Measurements from ENCODE around the gene SCIN. TPM values are rescaled to one million over a fixed set of nuclear protein-coding genes. Genes with fewer than 3 reads are reported as not detected.
"Not testable (repeated sequence)": the region's sequence is repeated elsewhere in the genome, so short reads cannot be mapped to it uniquely, and the experiment has no call there.

Gene SCIN
- total RNA-seq, 1 donor from 2014 or later, result not detected

- intact Hi-C loops (cut with micrococcal nuclease), result loop anchor here (1.0 kb wide), 1 partner anchor 588 kb away; no protein-coding TSS in a partner anchor
- no peaks in the 10 kb centered on the region for H3K36me3 Mint-ChIP-seq (ENCODE audit: low read depth)
Observed at GRCh38 chr7:12674861-12675260, 104.3 kb downstream of the SCIN start.

GRCh38 chr7:12683678-12684585 is 113.4 kb downstream of the SCIN start:
- Mint-ChIP-seq H3K27me3 (ENCODE audit: low read depth) (peaks cover 5% of the 10 kb centered on the region), H3K27ac (no peak overlapping the region), H3K4me1 (ENCODE audit: low read depth) (peaks cover 24% of the 10 kb centered on the region), H3K9me3 (no peaks in the 10 kb centered on the region), H3K36me3 (ENCODE audit: low read depth) (peaks cover 6% of the 10 kb centered on the region), H3K4me3 (ENCODE audit: low read depth) (no peak overlapping the region)
- no peak for DNase-seq (ENCODE audit: low spot score)
- intact Hi-C loops (cut with micrococcal nuclease), result loop anchor here (10.0 kb wide), 1 partner anchor 411 kb away; no protein-coding TSS in a partner anchor

More at GRCh38 chr7:12674861-12675260, 104.3 kb downstream of the SCIN start:
- peaks cover 3% of the 10 kb centered on the region for H3K27me3 Mint-ChIP-seq (ENCODE audit: low read depth)
- H3K27ac Mint-ChIP-seq, result no peak overlapping the region
- H3K4me3 Mint-ChIP-seq (ENCODE audit: low read depth), result no peak overlapping the region
- no peaks in the 10 kb centered on the region for H3K9me3 Mint-ChIP-seq
- peaks cover 7% of the 10 kb centered on the region for H3K4me1 Mint-ChIP-seq (ENCODE audit: low read depth)
- DNase-seq (ENCODE audit: low spot score), result peak; percentile 34

- DNase-seq (ENCODE audit: low spot score), result no peak
- no peaks in the 10 kb centered on the region for H3K9me3 Mint-ChIP-seq
- H3K36me3 Mint-ChIP-seq (ENCODE audit: low read depth), result peaks cover 14% of the 10 kb centered on the region
- H3K27ac Mint-ChIP-seq, result no peak overlapping the region
- peaks cover 29% of the 10 kb centered on the region for H3K4me1 Mint-ChIP-seq (ENCODE audit: low read depth)
- H3K4me3 Mint-ChIP-seq (ENCODE audit: low read depth), result no peak overlapping the region
- H3K27me3 Mint-ChIP-seq (ENCODE audit: low read depth), result peaks cover 5% of the 10 kb centered on the region
- intact Hi-C loops (cut with micrococcal nuclease), result loop anchor here (5.0 to 10.0 kb wide), 4 partner anchors 113 to 578 kb away; no protein-coding TSS in a partner anchor
Observed at GRCh38 chr7:12684733-12685132, 114.2 kb downstream of the SCIN start.

GRCh38 chr7:12685550-12685949 is 115.0 kb downstream of the SCIN start:
- intact Hi-C loops (cut with micrococcal nuclease), result loop anchor here (5.0 to 10.0 kb wide), 4 partner anchors 112 to 577 kb away; no protein-coding TSS in a partner anchor
- Mint-ChIP-seq H3K9me3 (no peaks in the 10 kb centered on the region), H3K27me3 (ENCODE audit: low read depth) (peaks cover 5% of the 10 kb centered on the region), H3K36me3 (ENCODE audit: low read depth) (peaks cover 16% of the 10 kb centered on the region), H3K4me3 (ENCODE audit: low read depth) (peak overlapping the region; percentile 64), H3K27ac (peak overlapping the region; percentile 74), H3K4me1 (ENCODE audit: low read depth) (peaks cover 30% of the 10 kb centered on the region)
- peak; percentile 31 for DNase-seq (ENCODE audit: low spot score)

GRCh38 chr7:12686234-12686890 is 115.8 kb downstream of the SCIN start:
- peaks cover 16% of the 10 kb centered on the region for H3K36me3 Mint-ChIP-seq (ENCODE audit: low read depth)
- H3K4me3 Mint-ChIP-seq (ENCODE audit: low read depth), result peak overlapping the region; percentile 94
- DNase-seq (ENCODE audit: low spot score), result peak; percentile 95
- intact Hi-C loops (cut with micrococcal nuclease), result loop anchor here (2.0 to 10.0 kb wide), 7 partner anchors 28 to 576 kb away; no protein-coding TSS in a partner anchor
- peak overlapping the region; percentile 98 for H3K27ac Mint-ChIP-seq
- no peaks in the 10 kb centered on the region for H3K9me3 Mint-ChIP-seq
- peaks cover 5% of the 10 kb centered on the region for H3K27me3 Mint-ChIP-seq (ENCODE audit: low read depth)
- peaks cover 33% of the 10 kb centered on the region for H3K4me1 Mint-ChIP-seq (ENCODE audit: low read depth)

GRCh38 chr7:12686891-12687717 is 116.6 kb downstream of the SCIN start, which contains the start of gene ARL4A:
Gene ARL4A, plus strand, starts transcription at chr7:12687633. Its CDS starts 622 bp downstream, at chr7:12688255.
- Mint-ChIP-seq H3K9me3 (no peaks in the 10 kb centered on the region), H3K4me1 (ENCODE audit: low read depth) (peaks cover 33% of the 10 kb centered on the region), H3K36me3 (ENCODE audit: low read depth) (peaks cover 16% of the 10 kb centered on the region), H3K27me3 (ENCODE audit: low read depth) (peaks cover 5% of the 10 kb centered on the region), H3K27ac (peak within 1 kb of the TSS; percentile 98), H3K4me3 (ENCODE audit: low read depth) (peak within 1 kb of the TSS; percentile 94)
- DNase-seq (ENCODE audit: low spot score), result peak; percentile 89
- intact Hi-C loops (cut with micrococcal nuclease), result loop anchor here (2.0 to 10.0 kb wide), 7 partner anchors 28 to 575 kb away; no protein-coding TSS in a partner anchor

GRCh38 chr7:12687718-12688171 is 117.2 kb downstream of the SCIN start:
- DNase-seq (ENCODE audit: low spot score), result no peak
- H3K36me3 Mint-ChIP-seq (ENCODE audit: low read depth), result peaks cover 16% of the 10 kb centered on the region
- peaks cover 5% of the 10 kb centered on the region for H3K27me3 Mint-ChIP-seq (ENCODE audit: low read depth)
- H3K27ac Mint-ChIP-seq, result peak overlapping the region; percentile 81
- intact Hi-C loops (cut with micrococcal nuclease), result loop anchor here (2.0 to 10.0 kb wide), 7 partner anchors 27 to 575 kb away; no protein-coding TSS in a partner anchor
- no peaks in the 10 kb centered on the region for H3K9me3 Mint-ChIP-seq
- H3K4me1 Mint-ChIP-seq (ENCODE audit: low read depth), result peaks cover 37% of the 10 kb centered on the region
- H3K4me3 Mint-ChIP-seq (ENCODE audit: low read depth), result peak overlapping the region; percentile 94

- peak overlapping the region; percentile 94 for H3K4me3 Mint-ChIP-seq (ENCODE audit: low read depth)
- peaks cover 16% of the 10 kb centered on the region for H3K36me3 Mint-ChIP-seq (ENCODE audit: low read depth)
- not testable (repeated sequence) for H3K27ac Mint-ChIP-seq; H3K27me3 Mint-ChIP-seq (ENCODE audit: low read depth); H3K9me3 Mint-ChIP-seq; DNase-seq (ENCODE audit: low spot score)
- peaks cover 43% of the 10 kb centered on the region for H3K4me1 Mint-ChIP-seq (ENCODE audit: low read depth)
- intact Hi-C loops (cut with micrococcal nuclease), result loop anchor here (5.0 to 10.0 kb wide), 4 partner anchors 109 to 574 kb away; no protein-coding TSS in a partner anchor
Observed at GRCh38 chr7:12688485-12689170, 118.1 kb downstream of the SCIN start.

- H3K27ac Mint-ChIP-seq, result no peak overlapping the region
- DNase-seq (ENCODE audit: low spot score), result no peak
- intact Hi-C loops (cut with micrococcal nuclease), result loop anchor here (5.0 to 10.0 kb wide), 4 partner anchors 108 to 573 kb away; no protein-coding TSS in a partner anchor
- H3K36me3 Mint-ChIP-seq (ENCODE audit: low read depth), result peaks cover 16% of the 10 kb centered on the region
- H3K27me3 Mint-ChIP-seq (ENCODE audit: low read depth), result peaks cover 4% of the 10 kb centered on the region
- H3K4me3 Mint-ChIP-seq (ENCODE audit: low read depth), result peak overlapping the region; percentile 26
- H3K4me1 Mint-ChIP-seq (ENCODE audit: low read depth), result peaks cover 44% of the 10 kb centered on the region
- H3K9me3 Mint-ChIP-seq, result no peaks in the 10 kb centered on the region
Observed at GRCh38 chr7:12689451-12689850, 118.9 kb downstream of the SCIN start.

- no peak for DNase-seq (ENCODE audit: low spot score)
- intact Hi-C loops (cut with micrococcal nuclease), result no loop called here
- H3K27me3 Mint-ChIP-seq (ENCODE audit: low read depth), result peaks cover 4% of the 10 kb centered on the region
- H3K4me1 Mint-ChIP-seq (ENCODE audit: low read depth), result peaks cover 49% of the 10 kb centered on the region
- peaks cover 19% of the 10 kb centered on the region for H3K36me3 Mint-ChIP-seq (ENCODE audit: low read depth)
- H3K4me3 Mint-ChIP-seq (ENCODE audit: low read depth), result no peak overlapping the region
- H3K27ac Mint-ChIP-seq, result no peak overlapping the region
- no peaks in the 10 kb centered on the region for H3K9me3 Mint-ChIP-seq
Observed at GRCh38 chr7:12690041-12690878, 119.7 kb downstream of the SCIN start.

- peaks cover 19% of the 10 kb centered on the region for H3K36me3 Mint-ChIP-seq (ENCODE audit: low read depth)
- H3K27ac Mint-ChIP-seq; H3K9me3 Mint-ChIP-seq; intact Hi-C loops (cut with micrococcal nuclease); DNase-seq (ENCODE audit: low spot score); H3K27me3 Mint-ChIP-seq (ENCODE audit: low read depth); H3K4me3 Mint-ChIP-seq (ENCODE audit: low read depth): not testable (repeated sequence)
- peaks cover 41% of the 10 kb centered on the region for H3K4me1 Mint-ChIP-seq (ENCODE audit: low read depth)
Observed at GRCh38 chr7:12691388-12691787, 120.9 kb downstream of the SCIN start.

Data from activated T-helper 2 cell treated with anti-CD3 and anti-CD28 coated beads, Interferon-gamma antibody, Interleukin-2, Interleukin-4, amounts not matched to agents 10 μg/mL and 5 μg/mL and 100 μg/mL, durations not matched to agents 14 hours and 24 hours and 36 hours (primary cell).